ENCODE measurements around the gene SEMA4G. TPM values are rescaled to one million over a fixed set of nuclear protein-coding genes. Genes with fewer than 3 reads are reported as not detected.
A peak's percentile ranks its signal among the peaks of the same experiment; 100 is the strongest.

The SEMA4G gene
- total RNA-seq, 1 experiment from 2014 or later: 4.7 TPM

DNA sequence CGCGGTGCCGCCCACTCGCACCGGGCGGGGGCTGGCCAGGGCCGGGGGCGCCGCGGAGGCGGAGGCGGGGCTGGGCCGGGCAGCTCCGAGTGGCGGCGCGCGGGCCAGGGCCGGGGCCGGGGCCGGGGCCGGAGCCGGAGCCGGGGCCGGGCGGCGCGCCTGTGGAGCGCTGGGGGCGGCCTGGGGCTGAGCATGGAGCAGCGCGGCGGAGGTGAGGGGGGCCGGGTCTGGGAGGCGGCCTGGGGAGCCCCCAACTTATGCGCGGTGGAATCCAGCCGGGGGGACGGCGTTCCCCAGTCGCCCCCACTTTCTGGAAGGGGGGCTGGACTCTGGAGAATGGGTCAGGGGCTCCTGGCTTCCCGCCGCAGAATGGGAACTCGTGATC, 30.4 kb downstream of the SEMA4G start, which contains the start of gene LZTS2:
Gene LZTS2 (plus strand): TSS at position 67 of the 385 bp plus-strand sequence. CDS start 2,731 bp downstream, outside the sequence.
- intact Hi-C loops (cut with micrococcal nuclease; ENCODE audit: unreplicated experiment): no loop called here
- in situ Hi-C loops (cut with HindIII; ENCODE audit: low pct_unique_long_range_greater_than_20kb, low sequenced_read_pairs): no loop called here
- ATAC-seq: peak; percentile 14; the same call in 1 of the 2 replicates
- POLR2A ChIA-PET: no interaction called here
- H3K4me1 ChIP-seq (ENCODE audit: control insufficient read depth, insufficient read depth, low read length): peaks cover 36% of the 10 kb centered on the region
- no peaks in the 10 kb centered on the region for H3K9me3 ChIP-seq (ENCODE audit: control insufficient read depth, insufficient read depth, low read depth, low read length)
- no peak for TF ChIP-seq TCF7L2 (IDR thresholded peaks at IDR 0.05; ENCODE audit: low read depth, low read length)
- no peak for TF ChIP-seq REST (IDR thresholded peaks at IDR 0.05; ENCODE audit: insufficient read depth in 1 of 2, low read depth in 2 of 2, low read length in 1 of 2)
- TF ChIP-seq, protein P1, sequence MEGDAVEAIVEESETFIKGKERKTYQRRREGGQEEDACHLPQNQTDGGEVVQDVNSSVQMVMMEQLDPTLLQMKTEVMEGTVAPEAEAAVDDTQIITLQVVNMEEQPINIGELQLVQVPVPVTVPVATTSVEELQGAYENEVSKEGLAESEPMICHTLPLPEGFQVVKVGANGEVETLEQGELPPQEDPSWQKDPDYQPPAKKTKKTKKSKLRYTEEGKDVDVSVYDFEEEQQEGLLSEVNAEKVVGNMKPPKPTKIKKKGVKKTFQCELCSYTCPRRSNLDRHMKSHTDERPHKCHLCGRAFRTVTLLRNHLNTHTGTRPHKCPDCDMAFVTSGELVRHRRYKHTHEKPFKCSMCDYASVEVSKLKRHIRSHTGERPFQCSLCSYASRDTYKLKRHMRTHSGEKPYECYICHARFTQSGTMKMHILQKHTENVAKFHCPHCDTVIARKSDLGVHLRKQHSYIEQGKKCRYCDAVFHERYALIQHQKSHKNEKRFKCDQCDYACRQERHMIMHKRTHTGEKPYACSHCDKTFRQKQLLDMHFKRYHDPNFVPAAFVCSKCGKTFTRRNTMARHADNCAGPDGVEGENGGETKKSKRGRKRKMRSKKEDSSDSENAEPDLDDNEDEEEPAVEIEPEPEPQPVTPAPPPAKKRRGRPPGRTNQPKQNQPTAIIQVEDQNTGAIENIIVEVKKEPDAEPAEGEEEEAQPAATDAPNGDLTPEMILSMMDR (IDR thresholded peaks at IDR 0.05): no peak
- no peak for TF ChIP-seq POLR2AphosphoS5 (IDR thresholded peaks at IDR 0.05; ENCODE audit: low read depth, low read length)
- no peak for TF ChIP-seq SIN3A (IDR thresholded peaks at IDR 0.05; ENCODE audit: borderline replicate concordance, insufficient read depth, low read depth, low read length)
- CTCF ChIA-PET: interaction anchor here (0.5 to 1.4 kb wide), 4 partner anchors 12 to 242 kb away, joined by 4 to 5 read pairs (median 5); no protein-coding TSS in a partner anchor
- H3K36me3 ChIP-seq (ENCODE audit: control insufficient read depth, insufficient read depth, low read length): peaks cover 11% of the 10 kb centered on the region; the same call in 1 of the 2 replicates
- DNase-seq (ENCODE audit: low read depth, low spot score): no peak
- H3K27ac ChIP-seq (ENCODE audit: low read length): peak within 1 kb of the TSS; percentile 96
- no TSS peak for BruUV-seq (replicated peaks)
- peak within 1 kb of the TSS; percentile 74 to 87 for H3K4me3 ChIP-seq (ENCODE audit: low read depth in 2 of 2, low read length in 2 of 2)
- H3K27me3 ChIP-seq (ENCODE audit: control insufficient read depth, insufficient read depth, low read length): no peaks in the 10 kb centered on the region

DNA sequence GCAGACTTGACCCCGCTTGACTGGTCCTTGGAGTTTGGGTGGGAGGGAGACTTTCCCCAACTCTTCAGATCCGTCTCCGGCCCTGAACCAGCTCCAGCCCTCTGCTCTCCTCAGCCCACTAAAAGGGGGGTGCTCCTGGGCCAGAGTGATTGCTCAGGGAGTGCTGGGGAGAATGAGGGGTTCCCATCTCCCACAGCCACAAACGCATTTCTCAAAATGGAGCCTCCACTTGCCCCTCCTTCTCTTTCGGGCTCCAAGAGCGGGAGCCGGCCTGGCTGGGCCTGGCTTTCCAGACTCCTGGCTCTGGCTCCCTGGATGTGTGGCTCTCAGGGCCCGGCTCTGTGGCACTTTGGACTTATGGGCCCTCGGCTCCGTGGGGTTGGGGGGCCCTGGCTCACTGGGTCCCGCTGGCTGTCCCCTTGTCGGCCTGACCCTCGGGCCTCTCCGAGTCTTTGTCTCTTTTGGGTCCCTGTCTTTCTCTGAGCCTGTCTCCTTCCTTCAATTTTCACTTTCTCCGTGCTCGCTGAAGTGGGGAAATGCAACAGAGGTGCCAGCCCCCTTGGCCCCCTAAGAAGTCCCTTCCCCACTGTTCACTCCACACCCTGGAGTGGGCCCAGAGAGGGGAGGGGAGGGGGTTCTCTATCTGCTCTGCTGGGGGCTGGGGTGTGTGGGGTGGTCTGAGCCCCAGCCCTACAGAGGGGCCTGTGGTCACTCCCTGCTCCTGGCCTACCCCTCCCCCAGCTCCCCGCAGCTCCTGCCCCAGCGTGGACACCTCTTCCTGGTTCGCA, 31.0 kb downstream of the SEMA4G start:
- ChIA-PET POLR2A (no interaction called here), CTCF (interaction anchor here (0.5 to 1.4 kb wide), 4 partner anchors 11 to 379 kb away, joined by 4 to 5 read pairs (median 5); no protein-coding TSS in a partner anchor)
- DNase-seq (ENCODE audit: low read depth, low spot score): no peak
- H3K27ac ChIP-seq (ENCODE audit: low read length): peak overlapping the region; percentile 92
- in situ Hi-C loops (cut with HindIII; ENCODE audit: low pct_unique_long_range_greater_than_20kb, low sequenced_read_pairs) (no loop called here), intact Hi-C loops (cut with micrococcal nuclease; ENCODE audit: unreplicated experiment) (no loop called here)
- no peaks in the 10 kb centered on the region for H3K9me3 ChIP-seq (ENCODE audit: control insufficient read depth, insufficient read depth, low read depth, low read length)
- peaks cover 32% of the 10 kb centered on the region for H3K4me1 ChIP-seq (ENCODE audit: control insufficient read depth, insufficient read depth, low read length)
- no peaks in the 10 kb centered on the region for H3K27me3 ChIP-seq (ENCODE audit: control insufficient read depth, insufficient read depth, low read length)
- TF ChIP-seq SIN3A (IDR thresholded peaks at IDR 0.05; ENCODE audit: borderline replicate concordance, insufficient read depth, low read depth, low read length): no peak
- TF ChIP-seq POLR2AphosphoS5 (IDR thresholded peaks at IDR 0.05; ENCODE audit: low read depth, low read length): no peak
- TF ChIP-seq REST (IDR thresholded peaks at IDR 0.05; ENCODE audit: insufficient read depth in 1 of 2, low read depth in 2 of 2, low read length in 1 of 2): no peak
- TF ChIP-seq, protein P1 (IDR thresholded peaks at IDR 0.05): no peak
- no peak for TF ChIP-seq TCF7L2 (IDR thresholded peaks at IDR 0.05; ENCODE audit: low read depth, low read length)
- H3K4me3 ChIP-seq (ENCODE audit: low read depth in 2 of 2, low read length in 2 of 2): peak overlapping the region; percentile 71 to 74
- BruUV-seq (replicated peaks): no TSS peak
- ATAC-seq: no peak
- peaks cover 11% of the 10 kb centered on the region; the same call in 1 of the 2 replicates for H3K36me3 ChIP-seq (ENCODE audit: control insufficient read depth, insufficient read depth, low read length)
